Loucy (cell line): ENCODE data around the gene YIPF4.

Experiments
- EZH2phosphoT487 ChIP-seq: fragments of 200-600 bp; IDR thresholded peaks from 2 replicates; pipeline ENCODE4 v1.6.1; 2018; ENCODE audit warnings: antibody characterized with exemption, mild to moderate bottlenecking, moderate library complexity, borderline replicate concordance
- TF ChIP-seq, protein P1 (sequence below): fragments of 200-600 bp; sonication (generic); conservative IDR thresholded peaks from 2 replicates; pipeline ENCODE4 v1.5.1; 2014; ENCODE audit warnings: mild to moderate bottlenecking, antibody characterized with exemption, low read length

DNA sequence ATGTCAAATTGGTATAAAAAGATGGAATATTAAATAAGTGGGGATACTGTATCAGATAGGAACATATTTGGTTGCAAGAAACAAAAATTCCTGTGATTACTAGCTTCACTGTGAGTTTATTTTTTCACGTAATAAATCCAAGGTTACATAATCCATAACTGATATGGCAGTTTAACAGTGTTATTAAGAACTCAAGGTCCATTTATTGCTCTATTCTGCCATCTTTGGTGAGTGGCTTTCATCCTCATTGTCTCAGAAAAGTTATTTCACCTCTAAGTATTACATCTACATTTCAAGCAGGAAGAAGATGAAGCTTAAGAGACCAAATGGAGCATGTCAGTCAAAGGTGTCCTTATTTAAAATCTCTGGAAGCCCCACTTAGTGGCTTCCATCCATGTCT is 37.2 kb downstream of the YIPF4 start:
- TF ChIP-seq, protein P1, sequence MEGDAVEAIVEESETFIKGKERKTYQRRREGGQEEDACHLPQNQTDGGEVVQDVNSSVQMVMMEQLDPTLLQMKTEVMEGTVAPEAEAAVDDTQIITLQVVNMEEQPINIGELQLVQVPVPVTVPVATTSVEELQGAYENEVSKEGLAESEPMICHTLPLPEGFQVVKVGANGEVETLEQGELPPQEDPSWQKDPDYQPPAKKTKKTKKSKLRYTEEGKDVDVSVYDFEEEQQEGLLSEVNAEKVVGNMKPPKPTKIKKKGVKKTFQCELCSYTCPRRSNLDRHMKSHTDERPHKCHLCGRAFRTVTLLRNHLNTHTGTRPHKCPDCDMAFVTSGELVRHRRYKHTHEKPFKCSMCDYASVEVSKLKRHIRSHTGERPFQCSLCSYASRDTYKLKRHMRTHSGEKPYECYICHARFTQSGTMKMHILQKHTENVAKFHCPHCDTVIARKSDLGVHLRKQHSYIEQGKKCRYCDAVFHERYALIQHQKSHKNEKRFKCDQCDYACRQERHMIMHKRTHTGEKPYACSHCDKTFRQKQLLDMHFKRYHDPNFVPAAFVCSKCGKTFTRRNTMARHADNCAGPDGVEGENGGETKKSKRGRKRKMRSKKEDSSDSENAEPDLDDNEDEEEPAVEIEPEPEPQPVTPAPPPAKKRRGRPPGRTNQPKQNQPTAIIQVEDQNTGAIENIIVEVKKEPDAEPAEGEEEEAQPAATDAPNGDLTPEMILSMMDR, result no peak
- no peak for TF ChIP-seq EZH2phosphoT487
